ENCODE measurements around the gene FKBP1A. TPM values are rescaled to one million over a fixed set of nuclear protein-coding genes. Genes with fewer than 3 reads are reported as not detected.

Gene FKBP1A
- total RNA-seq, 2 donors from 2014 or later, result 103 to 161 TPM

GRCh38 chr20:1437235-1437904 is 44.5 kb upstream of the FKBP1A start:
- intact Hi-C loops (cut with DNase I), result loop anchor here (2.0 kb wide), 1 partner anchor 125 kb away; no protein-coding TSS in a partner anchor
- Histone ChIP-seq H3K27me3 (replicated peaks; ENCODE audit: insufficient read depth) (no peaks in the 10 kb centered on the region), H3K27ac (no peak overlapping the region), H3K4me1 (replicated peaks) (no peaks in the 10 kb centered on the region), H3K9me3 (no peaks in the 10 kb centered on the region), H3K36me3 (peaks cover 0 to 3% of the 10 kb centered on the region in 2 donors), H3K4me3 (no peak overlapping the region)
- WGBS, result 36% methylated on average over 5 of the region's 5 CpGs
- TF ChIP-seq POLR2A (IDR thresholded peaks at IDR 0.05) (no peak), CTCF (IDR thresholded peaks at IDR 0.05) (peak; percentile 41 to 84 (median 80))
- DNase-seq (ENCODE audit: low spot score), result peak; percentile 44

- TF ChIP-seq POLR2AphosphoS5 (IDR thresholded peaks at IDR 0.05) (no peak), CTCF (IDR thresholded peaks at IDR 0.05) (no peak), POLR2A (IDR thresholded peaks at IDR 0.05) (no peak)
- 91% methylated on average over 8 of the region's 8 CpGs for WGBS
- DNase-seq (ENCODE audit: low spot score), result no peak
- Histone ChIP-seq H3K27ac (no peak overlapping the region), H3K9me3 (no peaks in the 10 kb centered on the region), H3K4me3 (no peak overlapping the region), H3K27me3 (replicated peaks; ENCODE audit: insufficient read depth) (no peaks in the 10 kb centered on the region), H3K4me1 (replicated peaks) (no peaks in the 10 kb centered on the region), H3K36me3 (no peaks in the 10 kb centered on the region)
- intact Hi-C loops (cut with DNase I), result loop anchor here (2.0 kb wide), 1 partner anchor 123 kb away; no protein-coding TSS in a partner anchor
Measured at GRCh38 chr20:1436263-1436662, 43.4 kb upstream of the FKBP1A start.

- TF ChIP-seq CTCF (IDR thresholded peaks at IDR 0.05), result no peak
- no peak for TF ChIP-seq POLR2AphosphoS5 (IDR thresholded peaks at IDR 0.05)
- no peak for TF ChIP-seq POLR2A (IDR thresholded peaks at IDR 0.05)
- H3K9me3 ChIP-seq, result no peaks in the 10 kb centered on the region
- DNase-seq (ENCODE audit: low spot score), result no peak
- H3K27ac ChIP-seq, result no peak overlapping the region
- H3K4me1 ChIP-seq (replicated peaks), result no peaks in the 10 kb centered on the region
- no peaks in the 10 kb centered on the region for H3K27me3 ChIP-seq (replicated peaks; ENCODE audit: insufficient read depth)
- H3K4me3 ChIP-seq, result no peak overlapping the region
- H3K36me3 ChIP-seq, result no peaks in the 10 kb centered on the region
- intact Hi-C loops (cut with DNase I), result no loop called here
Measured at GRCh38 chr20:1435337-1435699, 42.5 kb upstream of the FKBP1A start.

- WGBS, result 86% methylated on average over 2 of the region's 2 CpGs
- no peak overlapping the region for H3K4me3 ChIP-seq
- H3K9me3 ChIP-seq, result no peaks in the 10 kb centered on the region
- DNase-seq (ENCODE audit: low spot score), result no peak
- intact Hi-C loops (cut with DNase I), result no loop called here
- TF ChIP-seq POLR2A (IDR thresholded peaks at IDR 0.05) (no peak), CTCF (IDR thresholded peaks at IDR 0.05) (no peak), POLR2AphosphoS5 (IDR thresholded peaks at IDR 0.05) (no peak)
- H3K27ac ChIP-seq, result no peak overlapping the region
- no peaks in the 10 kb centered on the region for H3K4me1 ChIP-seq (replicated peaks)
- H3K36me3 ChIP-seq, result no peaks in the 10 kb centered on the region
- no peaks in the 10 kb centered on the region for H3K27me3 ChIP-seq (replicated peaks; ENCODE audit: insufficient read depth)
Measured at GRCh38 chr20:1434571-1435336, 41.9 kb upstream of the FKBP1A start.

- no peak overlapping the region for H3K4me3 ChIP-seq
- H3K27ac ChIP-seq, result no peak overlapping the region
- DNase-seq (ENCODE audit: low spot score), result no peak
- TF ChIP-seq CTCF (IDR thresholded peaks at IDR 0.05), result no peak
- no peak for TF ChIP-seq POLR2A (IDR thresholded peaks at IDR 0.05)
- no peak for TF ChIP-seq POLR2AphosphoS5 (IDR thresholded peaks at IDR 0.05)
- no peaks in the 10 kb centered on the region for H3K36me3 ChIP-seq
- H3K9me3 ChIP-seq, result no peaks in the 10 kb centered on the region
- H3K27me3 ChIP-seq (replicated peaks; ENCODE audit: insufficient read depth), result no peaks in the 10 kb centered on the region
- no peaks in the 10 kb centered on the region for H3K4me1 ChIP-seq (replicated peaks)
- intact Hi-C loops (cut with DNase I), result no loop called here
- WGBS, result 61% methylated on average over 1 of the region's 1 CpG
Measured at GRCh38 chr20:1431158-1431557, 38.3 kb upstream of the FKBP1A start.

Data from prostate gland (tissue), 2 donors.